OCI-LY1 (cell line): ENCODE measurements around the gene RRAS2.

Source experiments
- CTCF ChIP-seq: fragments of 200-600 bp; sonication (generic), shearing (Covaris generic); IDR thresholded peaks from 2 replicates; pipeline ENCODE4 v1.5.1; 2017; ENCODE audit warnings: mild to moderate bottlenecking, antibody characterized with exemption, low read length, moderate library complexity, mixed read lengths
- EZH2 ChIP-seq: fragments of 200-600 bp; sonication (generic), shearing (Covaris generic); IDR thresholded peaks from 2 replicates; pipeline ENCODE4 v1.8.0; 2017; ENCODE audit warnings: borderline replicate concordance, mixed run types, mild to moderate bottlenecking, antibody characterized with exemption, low read length, moderate library complexity, mixed read lengths

- TF ChIP-seq CTCF (no peak), EZH2 (no peak)
Measured at GRCh38 chr11:14234446-14234845, 124.5 kb downstream of the RRAS2 start.
